H1 (cell line): ENCODE data around the gene ATP13A2.

Experiments used
- CTCF ChIP-seq, 3 experiments: IDR thresholded peaks; 1 replicate in 2 of 3; 2 replicates in 1 of 3; pipeline versions ENCODE4 v1.5.1 to v1.6.1; 2011; ENCODE audit warnings: low read length in 3 of 3, mild to moderate bottlenecking in 3 of 3, inconsistent platforms in 2 of 3, low read depth in 1 of 3, moderate library complexity in 1 of 3; ENCODE audit not compliant: insufficient read depth in 1 of 3; ENCODE audit errors: control extremely low read depth in 1 of 3
- EZH2 ChIP-seq: fragments of 200-600 bp; sonication (generic); IDR thresholded peaks from 2 replicates; pipeline ENCODE4 v1.7.1; 2012; ENCODE audit warnings: low read depth, mild to moderate bottlenecking, moderate library complexity, low read length, inconsistent platforms; ENCODE audit not compliant: severe bottlenecking
- FOSL1 ChIP-seq: IDR thresholded peaks from 2 replicates; pipeline ENCODE4 v1.6.1; 2011; ENCODE audit warnings: mild to moderate bottlenecking, low read depth, low read length, moderate library complexity; ENCODE audit not compliant: insufficient read depth
- POLR2A ChIP-seq, 2 experiments: IDR thresholded peaks; 1 replicate in 1 of 2; 2 replicates in 1 of 2; pipeline ENCODE4 v1.6.1; 2011; ENCODE audit warnings: low read depth in 2 of 2, low read length in 2 of 2, mild to moderate bottlenecking in 2 of 2; ENCODE audit errors: control extremely low read depth in 1 of 2
- TAF1 ChIP-seq: IDR thresholded peaks from 2 replicates; pipeline ENCODE4 v1.6.1; 2011; ENCODE audit warnings: mild to moderate bottlenecking, low read depth, low read length
- YY1 ChIP-seq: IDR thresholded peaks from 2 replicates; pipeline ENCODE4 v1.6.1; 2011; ENCODE audit warnings: low read depth, mild to moderate bottlenecking, low read length

DNA sequence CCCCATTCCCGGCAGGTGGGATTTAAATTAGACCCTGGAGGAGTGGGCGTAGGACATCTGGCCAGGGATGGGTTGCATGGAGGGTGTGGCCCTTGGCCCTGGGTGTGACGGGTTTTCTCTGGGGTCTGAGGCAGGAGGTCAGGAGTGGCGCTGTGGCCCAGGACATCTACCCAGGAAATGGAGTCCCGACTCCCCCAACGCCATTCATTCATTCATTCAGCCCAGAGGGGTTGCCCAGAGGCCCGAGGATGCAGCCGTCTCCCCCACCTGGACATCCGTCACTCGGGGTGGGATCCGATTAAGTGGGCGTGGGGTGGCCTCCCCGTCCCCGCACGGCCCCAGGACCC is 663 bp downstream of the ATP13A2 start:
- TF ChIP-seq EZH2 (no peak), YY1 (no peak), CTCF (IDR thresholded peaks at IDR 0.05; ENCODE audit: control extremely low read depth in 1 of 3, insufficient read depth in 1 of 3, low read depth in 1 of 3, low read length in 3 of 3) (no peak), POLR2A (IDR thresholded peaks at IDR 0.05; ENCODE audit: control extremely low read depth in 1 of 2, low read depth in 2 of 2, low read length in 2 of 2) (no peak), TAF1 (no peak), FOSL1 (no peak)
